Measurements from ENCODE around the gene RDH12.

RDH12 gene

GRCh38 chr14:67722293-67722692, 20.6 kb downstream of the RDH12 start:
- H3K4me1 ChIP-seq (ENCODE audit: control insufficient read depth, insufficient read depth, low read length, poor library complexity, severe bottlenecking), result no peaks in the 10 kb centered on the region
- no peaks in the 10 kb centered on the region for H3K9me3 ChIP-seq (ENCODE audit: control insufficient read depth, low read length)
- H3K27ac ChIP-seq (ENCODE audit: insufficient read depth, low read length, poor library complexity, severe bottlenecking), result no peak overlapping the region
- H3K27me3 ChIP-seq (replicated peaks; ENCODE audit: control insufficient read depth, insufficient read depth, low read length, poor library complexity, severe bottlenecking), result no peaks in the 10 kb centered on the region
- no peaks in the 10 kb centered on the region for H3K36me3 ChIP-seq (ENCODE audit: control insufficient read depth, insufficient read depth, low read length)
- no peak for DNase-seq
- H3K4me3 ChIP-seq (ENCODE audit: insufficient read depth, low read depth, low read length, poor library complexity, severe bottlenecking), result no peak overlapping the region

- H3K9me3 ChIP-seq (ENCODE audit: control insufficient read depth, low read length), result no peaks in the 10 kb centered on the region
- H3K4me1 ChIP-seq (ENCODE audit: control insufficient read depth, insufficient read depth, low read length, poor library complexity, severe bottlenecking), result no peaks in the 10 kb centered on the region
- DNase-seq, result no peak
- H3K4me3 ChIP-seq (ENCODE audit: insufficient read depth, low read depth, low read length, poor library complexity, severe bottlenecking), result no peak overlapping the region
- H3K36me3 ChIP-seq (ENCODE audit: control insufficient read depth, insufficient read depth, low read length), result no peaks in the 10 kb centered on the region
- no peak overlapping the region for H3K27ac ChIP-seq (ENCODE audit: insufficient read depth, low read length, poor library complexity, severe bottlenecking)
- H3K27me3 ChIP-seq (replicated peaks; ENCODE audit: control insufficient read depth, insufficient read depth, low read length, poor library complexity, severe bottlenecking), result no peaks in the 10 kb centered on the region
Observed at GRCh38 chr14:67725171-67725570, 23.5 kb downstream of the RDH12 start.

- Histone ChIP-seq H3K9me3 (ENCODE audit: control insufficient read depth, low read length) (no peaks in the 10 kb centered on the region), H3K4me1 (ENCODE audit: control insufficient read depth, insufficient read depth, low read length, poor library complexity, severe bottlenecking) (no peaks in the 10 kb centered on the region), H3K36me3 (ENCODE audit: control insufficient read depth, insufficient read depth, low read length) (no peaks in the 10 kb centered on the region), H3K27me3 (replicated peaks; ENCODE audit: control insufficient read depth, insufficient read depth, low read length, poor library complexity, severe bottlenecking) (no peaks in the 10 kb centered on the region), H3K4me3 (ENCODE audit: insufficient read depth, low read depth, low read length, poor library complexity, severe bottlenecking) (no peak overlapping the region), H3K27ac (ENCODE audit: insufficient read depth, low read length, poor library complexity, severe bottlenecking) (no peak overlapping the region)
- no peak for DNase-seq
Observed at GRCh38 chr14:67727361-67727760, 25.7 kb downstream of the RDH12 start.

GRCh38 chr14:67728258-67728657, 26.6 kb downstream of the RDH12 start:
- H3K36me3 ChIP-seq (ENCODE audit: control insufficient read depth, insufficient read depth, low read length), result no peaks in the 10 kb centered on the region
- no peaks in the 10 kb centered on the region for H3K4me1 ChIP-seq (ENCODE audit: control insufficient read depth, insufficient read depth, low read length, poor library complexity, severe bottlenecking)
- DNase-seq, result no peak
- H3K27ac ChIP-seq (ENCODE audit: insufficient read depth, low read length, poor library complexity, severe bottlenecking), result no peak overlapping the region
- no peak overlapping the region for H3K4me3 ChIP-seq (ENCODE audit: insufficient read depth, low read depth, low read length, poor library complexity, severe bottlenecking)
- no peaks in the 10 kb centered on the region for H3K9me3 ChIP-seq (ENCODE audit: control insufficient read depth, low read length)
- no peaks in the 10 kb centered on the region for H3K27me3 ChIP-seq (replicated peaks; ENCODE audit: control insufficient read depth, insufficient read depth, low read length, poor library complexity, severe bottlenecking)

GRCh38 chr14:67729072-67729885, 27.6 kb downstream of the RDH12 start:
- Histone ChIP-seq H3K9me3 (ENCODE audit: control insufficient read depth, low read length) (no peaks in the 10 kb centered on the region), H3K4me1 (ENCODE audit: control insufficient read depth, insufficient read depth, low read length, poor library complexity, severe bottlenecking) (no peaks in the 10 kb centered on the region), H3K27ac (ENCODE audit: insufficient read depth, low read length, poor library complexity, severe bottlenecking) (no peak overlapping the region), H3K27me3 (replicated peaks; ENCODE audit: control insufficient read depth, insufficient read depth, low read length, poor library complexity, severe bottlenecking) (no peaks in the 10 kb centered on the region), H3K36me3 (ENCODE audit: control insufficient read depth, insufficient read depth, low read length) (no peaks in the 10 kb centered on the region), H3K4me3 (ENCODE audit: insufficient read depth, low read depth, low read length, poor library complexity, severe bottlenecking) (no peak overlapping the region)
- DNase-seq, result no peak

GRCh38 chr14:67733616-67734015, 31.9 kb downstream of the RDH12 start:
- Histone ChIP-seq H3K4me1 (ENCODE audit: control insufficient read depth, insufficient read depth, low read length, poor library complexity, severe bottlenecking) (no peaks in the 10 kb centered on the region), H3K9me3 (ENCODE audit: control insufficient read depth, low read length) (no peaks in the 10 kb centered on the region), H3K27me3 (replicated peaks; ENCODE audit: control insufficient read depth, insufficient read depth, low read length, poor library complexity, severe bottlenecking) (no peaks in the 10 kb centered on the region), H3K4me3 (ENCODE audit: insufficient read depth, low read depth, low read length, poor library complexity, severe bottlenecking) (no peak overlapping the region), H3K27ac (ENCODE audit: insufficient read depth, low read length, poor library complexity, severe bottlenecking) (no peak overlapping the region), H3K36me3 (ENCODE audit: control insufficient read depth, insufficient read depth, low read length) (no peaks in the 10 kb centered on the region)
- DNase-seq, result no peak

- Histone ChIP-seq H3K4me3 (ENCODE audit: insufficient read depth, low read depth, low read length, poor library complexity, severe bottlenecking) (no peak overlapping the region), H3K27ac (ENCODE audit: insufficient read depth, low read length, poor library complexity, severe bottlenecking) (no peak overlapping the region), H3K9me3 (ENCODE audit: control insufficient read depth, low read length) (no peaks in the 10 kb centered on the region), H3K27me3 (replicated peaks; ENCODE audit: control insufficient read depth, insufficient read depth, low read length, poor library complexity, severe bottlenecking) (no peaks in the 10 kb centered on the region), H3K4me1 (ENCODE audit: control insufficient read depth, insufficient read depth, low read length, poor library complexity, severe bottlenecking) (no peaks in the 10 kb centered on the region), H3K36me3 (ENCODE audit: control insufficient read depth, insufficient read depth, low read length) (no peaks in the 10 kb centered on the region)
- DNase-seq, result no peak
Observed at GRCh38 chr14:67734675-67735074, 33.0 kb downstream of the RDH12 start.

- no peak overlapping the region for H3K4me3 ChIP-seq (ENCODE audit: insufficient read depth, low read depth, low read length, poor library complexity, severe bottlenecking)
- no peak overlapping the region for H3K27ac ChIP-seq (ENCODE audit: insufficient read depth, low read length, poor library complexity, severe bottlenecking)
- H3K36me3 ChIP-seq (ENCODE audit: control insufficient read depth, insufficient read depth, low read length), result no peaks in the 10 kb centered on the region
- H3K27me3 ChIP-seq (replicated peaks; ENCODE audit: control insufficient read depth, insufficient read depth, low read length, poor library complexity, severe bottlenecking), result no peaks in the 10 kb centered on the region
- no peak for DNase-seq
- H3K9me3 ChIP-seq (ENCODE audit: control insufficient read depth, low read length), result no peaks in the 10 kb centered on the region
- no peaks in the 10 kb centered on the region for H3K4me1 ChIP-seq (ENCODE audit: control insufficient read depth, insufficient read depth, low read length, poor library complexity, severe bottlenecking)
Observed at GRCh38 chr14:67735336-67736147, 33.9 kb downstream of the RDH12 start.

GRCh38 chr14:67736771-67737170, 35.1 kb downstream of the RDH12 start:
- Histone ChIP-seq H3K36me3 (ENCODE audit: control insufficient read depth, insufficient read depth, low read length) (no peaks in the 10 kb centered on the region), H3K4me1 (ENCODE audit: control insufficient read depth, insufficient read depth, low read length, poor library complexity, severe bottlenecking) (no peaks in the 10 kb centered on the region), H3K9me3 (ENCODE audit: control insufficient read depth, low read length) (no peaks in the 10 kb centered on the region), H3K27me3 (replicated peaks; ENCODE audit: control insufficient read depth, insufficient read depth, low read length, poor library complexity, severe bottlenecking) (no peaks in the 10 kb centered on the region), H3K27ac (ENCODE audit: insufficient read depth, low read length, poor library complexity, severe bottlenecking) (no peak overlapping the region), H3K4me3 (ENCODE audit: insufficient read depth, low read depth, low read length, poor library complexity, severe bottlenecking) (no peak overlapping the region)
- DNase-seq, result no peak
